BLaER1 (cell line): ENCODE measurements around the gene PROSER2.

ENCODE experiments used
- H3K27ac ChIP-seq: shearing (Covaris generic); formaldehyde crosslinking; 2 replicates; pipeline ENCODE4 v1.8.1; 2022
- H3K27me3 ChIP-seq: shearing (Covaris generic); formaldehyde crosslinking; 2 replicates; pipeline ENCODE4 v1.8.1; 2022
- H3K36me3 ChIP-seq: shearing (Covaris generic); formaldehyde crosslinking; 2 replicates; pipeline ENCODE4 v1.8.1; 2022
- H3K4me1 ChIP-seq: shearing (Covaris generic); formaldehyde crosslinking; 2 replicates; pipeline ENCODE4 v1.8.1; 2022
- H3K4me2 ChIP-seq: shearing (Covaris generic); formaldehyde crosslinking; 2 replicates; pipeline ENCODE4 v1.8.1; 2022
- H3K4me3 ChIP-seq: shearing (Covaris generic); formaldehyde crosslinking; 2 replicates; pipeline ENCODE4 v1.8.1; 2022
- H3K9ac ChIP-seq: shearing (Covaris generic); formaldehyde crosslinking; 2 replicates; pipeline ENCODE4 v1.8.1; 2022
- H3K9me3 ChIP-seq: shearing (Covaris generic); formaldehyde crosslinking; 2 replicates; pipeline ENCODE4 v1.8.1; 2022
- H4K20me1 ChIP-seq: shearing (Covaris generic); formaldehyde crosslinking; 2 replicates; pipeline ENCODE4 v1.8.1; 2022
- Cebpa-rat ChIP-seq: shearing (Covaris generic); IDR thresholded peaks from 2 replicates; pipeline ENCODE4 v1.8.1; 2022

Gene PROSER2

DNA sequence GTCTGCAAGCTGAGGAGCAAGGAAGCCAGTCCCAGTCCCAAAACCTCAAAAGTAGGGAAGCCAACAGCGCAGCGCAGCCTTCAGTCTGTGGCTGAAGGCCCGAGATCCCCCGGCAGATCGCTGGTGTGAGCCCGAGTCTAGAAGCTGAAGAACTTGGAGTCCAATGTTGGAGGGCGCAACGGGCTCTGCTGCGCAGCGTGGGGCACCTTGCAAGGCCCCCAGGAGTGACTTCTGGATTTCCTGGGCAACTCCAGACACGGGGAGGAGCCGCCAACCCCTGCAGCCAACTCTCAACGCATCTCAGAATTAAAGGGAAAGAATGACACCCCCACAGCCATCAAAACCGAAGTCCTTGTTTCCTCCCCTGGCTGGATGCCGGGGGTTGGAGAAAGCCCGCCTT, 18.8 kb upstream of the PROSER2 start:
- Histone ChIP-seq H3K4me1 (peaks cover 7% of the 10 kb centered on the region), H3K9ac (no peak overlapping the region), H3K9me3 (0 out of 2 replicates have a peak, but pooled peaks cover 6% of the 10 kb centered on the region), H3K36me3 (no peaks in the 10 kb centered on the region), H3K4me3 (no peak overlapping the region), H3K27me3 (no peaks in the 10 kb centered on the region), H3K27ac (no peak overlapping the region), H4K20me1 (no peaks in the 10 kb centered on the region), H3K4me2 (no peak overlapping the region)
- no peak for TF ChIP-seq Cebpa-rat

- no peak overlapping the region for H3K4me3 ChIP-seq
- no peak for TF ChIP-seq Cebpa-rat
- no peaks in the 10 kb centered on the region for H4K20me1 ChIP-seq
- H3K9me3 ChIP-seq, result 0 out of 2 replicates have a peak, but pooled peaks cover 6% of the 10 kb centered on the region
- no peak overlapping the region for H3K4me2 ChIP-seq
- no peak overlapping the region for H3K9ac ChIP-seq
- H3K27me3 ChIP-seq, result no peaks in the 10 kb centered on the region
- H3K36me3 ChIP-seq, result no peaks in the 10 kb centered on the region
- H3K4me1 ChIP-seq, result no peaks in the 10 kb centered on the region
- H3K27ac ChIP-seq, result no peak overlapping the region
These were observed 17.4 kb upstream of the PROSER2 start for GRCh38 chr10:11805792-11806191.

- Histone ChIP-seq H3K36me3 (no peaks in the 10 kb centered on the region), H3K27ac (no peak overlapping the region), H3K4me3 (no peak overlapping the region), H3K9ac (no peak overlapping the region), H4K20me1 (no peaks in the 10 kb centered on the region), H3K4me1 (no peaks in the 10 kb centered on the region), H3K27me3 (no peaks in the 10 kb centered on the region), H3K4me2 (no peak overlapping the region), H3K9me3 (0 out of 2 replicates have a peak, but pooled peaks cover 6% of the 10 kb centered on the region)
- no peak for TF ChIP-seq Cebpa-rat
These were observed 16.4 kb upstream of the PROSER2 start for GRCh38 chr10:11806706-11807105.

GRCh38 chr10:11808808-11809207, 14.3 kb upstream of the PROSER2 start:
- Histone ChIP-seq H3K27me3 (no peaks in the 10 kb centered on the region), H3K27ac (no peak overlapping the region), H3K36me3 (no peaks in the 10 kb centered on the region), H3K4me1 (peaks cover 4% of the 10 kb centered on the region; the same call in 1 of the 2 replicates), H3K9me3 (0 out of 2 replicates have a peak, but pooled peaks cover 6% of the 10 kb centered on the region), H3K4me3 (no peak overlapping the region), H3K9ac (no peak overlapping the region), H4K20me1 (no peaks in the 10 kb centered on the region), H3K4me2 (no peak overlapping the region)
- TF ChIP-seq Cebpa-rat, result no peak

DNA sequence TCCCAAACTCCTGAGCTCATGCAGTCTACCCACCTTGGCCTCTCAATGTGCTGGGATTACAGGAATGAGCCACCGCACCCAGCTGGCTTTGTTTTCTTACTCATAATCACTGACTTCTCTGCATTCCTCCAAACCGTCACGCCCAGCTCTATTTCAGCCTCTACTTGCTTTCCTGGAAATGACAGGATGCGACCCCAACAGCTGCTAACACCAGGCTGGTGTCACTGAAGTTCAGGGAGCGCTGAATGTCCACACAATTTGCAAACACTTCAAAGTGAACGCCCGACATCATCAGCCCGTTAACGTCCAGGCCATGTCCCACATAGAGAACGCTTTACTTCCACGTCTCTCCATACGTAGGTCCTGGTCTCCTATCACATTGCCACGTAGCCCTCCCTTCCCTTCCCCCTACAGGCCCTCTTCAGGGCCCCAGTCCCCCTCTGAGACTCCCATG, 12.8 kb upstream of the PROSER2 start:
- H3K27me3 ChIP-seq, result no peaks in the 10 kb centered on the region
- H3K27ac ChIP-seq, result no peak overlapping the region
- H3K4me1 ChIP-seq, result peaks cover 8% of the 10 kb centered on the region; the same call in 1 of the 2 replicates
- no peak overlapping the region for H3K4me2 ChIP-seq
- H3K36me3 ChIP-seq, result no peaks in the 10 kb centered on the region
- no peak overlapping the region for H3K4me3 ChIP-seq
- no peaks in the 10 kb centered on the region for H4K20me1 ChIP-seq
- H3K9me3 ChIP-seq, result no peaks in the 10 kb centered on the region
- TF ChIP-seq Cebpa-rat, result no peak
- no peak overlapping the region for H3K9ac ChIP-seq

- no peak overlapping the region for H3K27ac ChIP-seq
- H3K9ac ChIP-seq, result no peak overlapping the region
- no peaks in the 10 kb centered on the region for H4K20me1 ChIP-seq
- H3K4me3 ChIP-seq, result no peak overlapping the region
- TF ChIP-seq Cebpa-rat, result no peak
- peaks cover 8% of the 10 kb centered on the region; the same call in 1 of the 2 replicates for H3K4me1 ChIP-seq
- H3K36me3 ChIP-seq, result no peaks in the 10 kb centered on the region
- H3K9me3 ChIP-seq, result no peaks in the 10 kb centered on the region
- no peaks in the 10 kb centered on the region for H3K27me3 ChIP-seq
- no peak overlapping the region for H3K4me2 ChIP-seq
These were observed 12.2 kb upstream of the PROSER2 start for GRCh38 chr10:11810973-11811372.

DNA sequence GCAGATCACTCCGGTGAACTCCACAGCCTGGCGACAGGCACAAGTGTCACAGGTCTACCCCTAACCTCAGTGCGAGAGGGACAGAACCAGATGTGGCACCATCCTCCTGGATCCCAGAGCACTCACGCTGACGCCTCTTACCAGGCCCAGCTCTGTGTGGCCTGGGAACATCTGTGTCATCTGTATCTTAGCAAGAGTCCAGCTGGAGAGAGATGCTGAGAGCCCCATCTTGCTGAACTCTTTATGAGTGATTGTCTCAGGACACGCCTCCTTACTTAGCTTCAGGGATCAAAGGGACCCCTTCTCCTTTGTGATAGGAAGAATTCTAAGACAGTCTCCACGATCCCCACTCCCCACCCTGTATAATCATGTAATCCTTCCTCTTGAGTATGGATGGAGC, 10.0 kb upstream of the PROSER2 start:
- H3K4me1 ChIP-seq, result peaks cover 8% of the 10 kb centered on the region; the same call in 1 of the 2 replicates
- no peak for TF ChIP-seq Cebpa-rat
- H4K20me1 ChIP-seq, result no peaks in the 10 kb centered on the region
- no peaks in the 10 kb centered on the region for H3K27me3 ChIP-seq
- H3K27ac ChIP-seq, result no peak overlapping the region
- H3K36me3 ChIP-seq, result no peaks in the 10 kb centered on the region
- H3K4me3 ChIP-seq, result no peak overlapping the region
- no peak overlapping the region for H3K9ac ChIP-seq
- H3K4me2 ChIP-seq, result no peak overlapping the region
- H3K9me3 ChIP-seq, result no peaks in the 10 kb centered on the region

- H3K36me3 ChIP-seq, result no peaks in the 10 kb centered on the region
- no peak overlapping the region for H3K4me2 ChIP-seq
- H4K20me1 ChIP-seq, result no peaks in the 10 kb centered on the region
- H3K27me3 ChIP-seq, result no peaks in the 10 kb centered on the region
- no peak overlapping the region for H3K27ac ChIP-seq
- H3K4me3 ChIP-seq, result no peak overlapping the region
- H3K9ac ChIP-seq, result no peak overlapping the region
- no peaks in the 10 kb centered on the region for H3K9me3 ChIP-seq
- H3K4me1 ChIP-seq, result peaks cover 8% of the 10 kb centered on the region; the same call in 1 of the 2 replicates
- no peak for TF ChIP-seq Cebpa-rat
These were observed 9.1 kb upstream of the PROSER2 start for GRCh38 chr10:11813855-11814567.

DNA sequence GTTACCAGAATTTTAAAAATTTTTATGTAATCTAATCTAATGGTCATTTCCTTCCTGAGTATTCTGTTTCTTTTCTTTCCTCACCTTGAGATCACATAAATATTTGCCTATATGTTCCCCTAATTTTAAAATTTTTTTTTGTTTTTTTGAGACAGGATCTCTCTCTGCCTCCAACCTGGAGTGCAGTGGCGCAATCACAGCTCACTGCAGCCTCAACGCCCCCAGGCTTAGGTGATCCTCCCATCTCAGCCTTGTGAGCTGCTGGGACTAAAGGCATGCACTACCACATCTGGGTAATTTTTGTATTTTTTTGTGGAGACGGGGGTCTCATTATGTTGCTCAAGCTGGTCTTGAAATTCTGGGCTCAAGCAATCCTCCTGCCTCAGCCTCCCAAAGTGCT, 4.1 kb upstream of the PROSER2 start:
- Histone ChIP-seq H3K9ac (no peak overlapping the region), H3K4me1 (peaks cover 6% of the 10 kb centered on the region), H3K4me2 (no peak overlapping the region), H3K36me3 (no peaks in the 10 kb centered on the region), H3K4me3 (no peak overlapping the region), H3K27ac (no peak overlapping the region), H3K9me3 (no peaks in the 10 kb centered on the region), H4K20me1 (no peaks in the 10 kb centered on the region), H3K27me3 (peaks cover 17% of the 10 kb centered on the region; the same call in 1 of the 2 replicates)
- TF ChIP-seq Cebpa-rat, result no peak

DNA sequence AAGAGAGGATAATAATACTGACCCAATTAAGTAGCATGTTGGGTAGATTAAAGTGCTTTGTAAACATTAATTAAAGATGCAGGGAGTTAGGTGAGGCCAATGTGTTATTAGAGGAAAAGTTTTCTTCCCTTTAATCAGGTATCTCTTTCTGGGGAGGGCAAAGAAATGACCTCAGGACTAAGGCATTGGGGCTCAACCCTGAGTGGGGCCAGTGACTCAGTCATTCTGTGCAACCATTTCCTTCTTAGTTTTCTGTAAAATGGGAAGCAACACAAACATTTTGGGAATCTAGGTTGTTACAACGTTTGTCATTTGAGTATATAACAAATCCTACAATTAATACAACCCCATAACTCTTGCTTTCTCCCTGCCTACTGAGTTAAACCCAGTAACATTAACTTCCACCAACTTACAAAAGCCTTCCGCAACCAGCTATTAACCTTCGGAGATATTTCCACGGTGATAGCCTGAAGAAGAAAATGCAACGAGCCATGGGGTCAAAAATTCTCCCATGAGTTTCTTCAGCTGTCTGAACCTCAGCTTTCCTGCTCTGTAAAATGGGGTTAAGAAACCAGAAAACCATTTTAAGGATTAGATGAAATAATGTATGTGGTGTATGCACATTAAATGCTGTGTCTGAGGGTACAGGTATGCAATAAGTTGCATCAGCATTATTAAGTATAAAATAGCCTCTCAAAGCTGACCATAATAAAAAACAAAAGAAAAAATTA, 965 bp upstream of the PROSER2 start:
- TF ChIP-seq Cebpa-rat, result no peak
- Histone ChIP-seq H4K20me1 (peaks cover 19% of the 10 kb centered on the region), H3K36me3 (no peaks in the 10 kb centered on the region), H3K4me2 (no peak overlapping the region), H3K9me3 (no peaks in the 10 kb centered on the region), H3K4me1 (peaks cover 18% of the 10 kb centered on the region), H3K27me3 (peaks cover 34% of the 10 kb centered on the region), H3K9ac (no peak overlapping the region), H3K27ac (no peak overlapping the region), H3K4me3 (no peak overlapping the region)
